Neural cell (in vitro differentiated cells): ENCODE results near the gene RGL1. TPM values are rescaled to one million over a fixed set of nuclear protein-coding genes. Genes with fewer than 3 reads are reported as not detected.

Experiments
- H2AFZ ChIP-seq: fragments of 200-600, 300-800 bp; sonication (generic), shearing (Covaris generic); 2 replicates; pipeline ENCODE4 v1.6.0; 2014; ENCODE audit warnings: low read depth, mild to moderate bottlenecking, antibody characterized with exemption, low read length, moderate library complexity
- H3F3A ChIP-seq: fragments of 200-600 bp; shearing (Covaris generic); 2 replicates; pipeline ENCODE4 v1.6.1; 2016; ENCODE audit warnings: mild to moderate bottlenecking, moderate library complexity, mixed read lengths, antibody characterized with exemption, low read length; ENCODE audit not compliant: insufficient read depth, poor library complexity, severe bottlenecking
- H3K27ac ChIP-seq: fragments of 200-600, 300-800 bp; sonication (generic), shearing (Covaris generic); 2 replicates; pipeline ENCODE4 v1.5.1; 2014; ENCODE audit warnings: mild to moderate bottlenecking, low read length, moderate library complexity
- H3K27me3 ChIP-seq: fragments of 300-800, 200-600 bp; sonication (generic), shearing (Covaris generic); 2 replicates; pipeline ENCODE4 v1.6.0; 2014; ENCODE audit warnings: mild to moderate bottlenecking, low read depth, low read length, moderate library complexity; ENCODE audit not compliant: insufficient read depth
- H3K36me3 ChIP-seq: fragments of 300-800, 200-600 bp; sonication (generic), shearing (Covaris generic); 2 replicates; pipeline ENCODE4 v1.5.1; 2014; ENCODE audit warnings: mild to moderate bottlenecking, antibody characterized with exemption, low read length, moderate library complexity; ENCODE audit not compliant: insufficient read depth
- H3K4me2 ChIP-seq: fragments of 300-800, 200-600 bp; sonication (generic), shearing (Covaris generic); 2 replicates; pipeline ENCODE4 v1.6.0; 2014; ENCODE audit warnings: mild to moderate bottlenecking, low read length
- H3K4me3 ChIP-seq: fragments of 300-800, 200-600 bp; sonication (generic), shearing (Covaris generic); 2 replicates; pipeline ENCODE4 v1.5.1; 2014; ENCODE audit warnings: mild to moderate bottlenecking, low read length, moderate library complexity
- H3K79me2 ChIP-seq: fragments of 200-600 bp; shearing (Covaris generic); replicated peaks from 2 replicates; pipeline ENCODE4 v1.6.0; 2014; ENCODE audit warnings: mild to moderate bottlenecking, low read length, moderate library complexity; ENCODE audit not compliant: insufficient read depth
- H3K9ac ChIP-seq: fragments of 300-800, 200-600 bp; sonication (generic), shearing (Covaris generic); 2 replicates; pipeline ENCODE4 v1.6.1; 2016; ENCODE audit warnings: mild to moderate bottlenecking, low read length, mixed read lengths
- H3K9me2 ChIP-seq: fragments of 200-600 bp; shearing (Covaris generic); 2 replicates; pipeline ENCODE4 v1.6.1; 2016; ENCODE audit warnings: mild to moderate bottlenecking, low read length, mixed read lengths; ENCODE audit not compliant: insufficient read depth
- H3K9me3 ChIP-seq: fragments of 200-600, 300-800 bp; sonication (generic), shearing (Covaris generic); 2 replicates; pipeline ENCODE4 v1.6.1; 2016; ENCODE audit warnings: mild to moderate bottlenecking, mixed run types, low read length, moderate library complexity, mixed read lengths
- H4K20me1 ChIP-seq: fragments of 200-600 bp; shearing (Covaris generic); 2 replicates; pipeline ENCODE4 v1.6.1; 2016; ENCODE audit warnings: mild to moderate bottlenecking, mixed run types; ENCODE audit not compliant: insufficient read depth
- CTCF ChIP-seq: fragments of 450-650 bp; IDR thresholded peaks from 2 replicates; pipeline ENCODE4 v1.5.1; 2014; ENCODE audit warnings: antibody characterized with exemption, mild to moderate bottlenecking, moderate library complexity; ENCODE audit not compliant: poor library complexity, severe bottlenecking
- EP300 ChIP-seq: fragments of 450-650 bp; conservative IDR thresholded peaks from 2 replicates; pipeline ENCODE4 v1.6.1; 2014; ENCODE audit warnings: antibody characterized with exemption, mild to moderate bottlenecking, moderate library complexity; ENCODE audit not compliant: poor library complexity, severe bottlenecking
- EZH2 ChIP-seq: fragments of 200-600, 300-800 bp; shearing (Covaris generic), sonication (generic); IDR thresholded peaks from 2 replicates; pipeline ENCODE4 v1.6.1; 2014; ENCODE audit warnings: antibody characterized with exemption, low read length, borderline replicate concordance, mild to moderate bottlenecking; ENCODE audit not compliant: insufficient read depth, poor library complexity, severe bottlenecking
- MXI1 ChIP-seq: fragments of 450-650 bp; conservative IDR thresholded peaks from 2 replicates; pipeline ENCODE4 v1.6.1; 2014; ENCODE audit warnings: antibody characterized with exemption, mild to moderate bottlenecking; ENCODE audit not compliant: poor library complexity, severe bottlenecking
- POLR2AphosphoS5 ChIP-seq: IDR thresholded peaks from 2 replicates; pipeline ENCODE4 v1.6.1; 2012
- RAD21 ChIP-seq: fragments of 450-650 bp; conservative IDR thresholded peaks from 2 replicates; pipeline ENCODE4 v1.6.1; 2014; ENCODE audit warnings: antibody characterized with exemption, mild to moderate bottlenecking, moderate library complexity
- REST ChIP-seq: IDR thresholded peaks from 2 replicates; pipeline ENCODE4 v1.6.1; 2012; ENCODE audit warnings: borderline replicate concordance
- SMC3 ChIP-seq: fragments of 450-650 bp; conservative IDR thresholded peaks from 2 replicates; pipeline ENCODE4 v1.6.1; 2014; ENCODE audit warnings: antibody characterized with exemption, mild to moderate bottlenecking, moderate library complexity; ENCODE audit not compliant: poor library complexity
- TAF1 ChIP-seq: IDR thresholded peaks from 2 replicates; pipeline ENCODE4 v1.6.1; 2012; ENCODE audit warnings: low read depth
- polyA plus RNA-seq: library from polyadenylated mRNA; depleted of rRNA; stranded (reverse); fragments of >200 nt; gene quantifications from 2 replicates; pipeline ENCODE4 v1.2.3, GENCODE V29; 2014

RGL1 gene
- polyA plus RNA-seq, 1 donor from 2014 or later, result 14.7 TPM

- H3K9me2 ChIP-seq, result no peaks in the 10 kb centered on the region
- H4K20me1 ChIP-seq, result no peaks in the 10 kb centered on the region
- no peak overlapping the region for H2AFZ ChIP-seq
- H3K4me2 ChIP-seq, result no peak overlapping the region
- no peak overlapping the region for H3K27ac ChIP-seq
- H3K4me3 ChIP-seq, result no peak overlapping the region
- H3K9me3 ChIP-seq, result no peaks in the 10 kb centered on the region
- TF ChIP-seq EP300 (no peak), POLR2AphosphoS5 (no peak), MXI1 (no peak), REST (no peak), CTCF (no peak), TAF1 (no peak), RAD21 (no peak), EZH2 (no peak), SMC3 (no peak)
- H3F3A ChIP-seq, result no peaks in the 10 kb centered on the region
- H3K36me3 ChIP-seq, result no peaks in the 10 kb centered on the region
- H3K27me3 ChIP-seq, result no peaks in the 10 kb centered on the region
- no peaks in the 10 kb centered on the region for H3K79me2 ChIP-seq
- H3K9ac ChIP-seq, result no peak overlapping the region
Observed at GRCh38 chr1:183910845-183911244, 105.9 kb downstream of the RGL1 start.

GRCh38 chr1:183911285-183911684 lies 106.4 kb downstream of the RGL1 start:
- Histone ChIP-seq H4K20me1 (no peaks in the 10 kb centered on the region), H3K27me3 (no peaks in the 10 kb centered on the region), H3K4me2 (no peak overlapping the region), H2AFZ (no peak overlapping the region), H3K9me3 (no peaks in the 10 kb centered on the region), H3K9ac (no peak overlapping the region), H3K27ac (no peak overlapping the region), H3F3A (no peaks in the 10 kb centered on the region), H3K36me3 (no peaks in the 10 kb centered on the region), H3K4me3 (no peak overlapping the region), H3K79me2 (no peaks in the 10 kb centered on the region), H3K9me2 (no peaks in the 10 kb centered on the region)
- no peak for TF ChIP-seq EP300
- TF ChIP-seq REST, result no peak
- no peak for TF ChIP-seq TAF1
- TF ChIP-seq CTCF, result no peak
- TF ChIP-seq EZH2, result no peak
- TF ChIP-seq SMC3, result no peak
- TF ChIP-seq RAD21, result no peak
- TF ChIP-seq POLR2AphosphoS5, result no peak
- no peak for TF ChIP-seq MXI1
